EL (cell line): Measurements from ENCODE around the gene CRYGN.

ENCODE experiments used
- DNase-seq: peaks from one replicate; pipeline ENCODE4 v3.0.0-alpha.2; 2016

CRYGN gene, protein sequence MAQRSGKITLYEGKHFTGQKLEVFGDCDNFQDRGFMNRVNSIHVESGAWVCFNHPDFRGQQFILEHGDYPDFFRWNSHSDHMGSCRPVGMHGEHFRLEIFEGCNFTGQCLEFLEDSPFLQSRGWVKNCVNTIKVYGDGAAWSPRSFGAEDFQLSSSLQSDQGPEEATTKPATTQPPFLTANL

GRCh38 chr7:151439855-151440798, at the start of gene CRYGN:
TSS of gene CRYGN (minus strand) at chr7:151440141. CDS start at chr7:151439917, 224 bp downstream.
- DNase-seq, result no peak

GRCh38 chr7:151489498-151489897, 49.6 kb upstream of the CRYGN start:
- no peak for DNase-seq

DNA sequence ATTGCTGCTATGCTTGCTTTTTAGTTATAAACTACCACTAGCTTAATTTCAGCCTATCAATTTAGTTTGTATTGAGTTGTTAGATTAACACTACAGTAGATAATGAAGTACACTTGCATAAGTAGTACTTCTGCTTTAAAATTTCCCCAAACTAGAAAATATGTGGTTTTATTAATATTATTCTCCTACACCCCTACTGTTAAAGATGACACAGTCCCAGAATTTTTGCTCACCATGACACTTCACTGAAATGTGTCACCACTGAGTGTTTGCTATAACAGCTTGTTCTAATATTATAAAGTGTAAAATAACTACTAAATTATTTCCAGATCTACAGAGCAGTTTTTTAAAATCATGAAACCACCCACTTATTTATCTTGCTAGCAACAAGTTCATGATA, 48.2 kb upstream of the CRYGN start:
- no peak for DNase-seq

DNA sequence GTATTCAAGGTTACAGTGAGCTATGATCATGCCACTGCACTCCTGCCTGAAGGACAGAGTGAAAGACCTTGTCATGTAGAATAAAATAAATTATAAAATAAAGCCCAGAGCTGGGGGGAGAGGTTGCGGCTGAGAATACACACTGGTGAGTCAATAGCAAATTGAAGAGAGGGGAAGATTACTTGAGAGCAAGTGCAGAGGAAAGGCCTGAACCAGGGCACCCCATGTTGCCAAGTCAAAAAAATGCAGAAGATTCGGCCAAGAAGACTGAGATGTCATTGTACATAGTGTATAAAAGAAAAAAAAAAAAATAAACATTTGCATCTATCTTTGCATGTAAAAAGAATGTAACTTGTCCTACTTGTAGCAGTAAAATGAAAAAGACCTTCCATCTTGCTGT, 47.3 kb upstream of the CRYGN start:
- DNase-seq, result no peak

GRCh38 chr7:151486074-151486473, 46.1 kb upstream of the CRYGN start:
- no peak for DNase-seq

DNA sequence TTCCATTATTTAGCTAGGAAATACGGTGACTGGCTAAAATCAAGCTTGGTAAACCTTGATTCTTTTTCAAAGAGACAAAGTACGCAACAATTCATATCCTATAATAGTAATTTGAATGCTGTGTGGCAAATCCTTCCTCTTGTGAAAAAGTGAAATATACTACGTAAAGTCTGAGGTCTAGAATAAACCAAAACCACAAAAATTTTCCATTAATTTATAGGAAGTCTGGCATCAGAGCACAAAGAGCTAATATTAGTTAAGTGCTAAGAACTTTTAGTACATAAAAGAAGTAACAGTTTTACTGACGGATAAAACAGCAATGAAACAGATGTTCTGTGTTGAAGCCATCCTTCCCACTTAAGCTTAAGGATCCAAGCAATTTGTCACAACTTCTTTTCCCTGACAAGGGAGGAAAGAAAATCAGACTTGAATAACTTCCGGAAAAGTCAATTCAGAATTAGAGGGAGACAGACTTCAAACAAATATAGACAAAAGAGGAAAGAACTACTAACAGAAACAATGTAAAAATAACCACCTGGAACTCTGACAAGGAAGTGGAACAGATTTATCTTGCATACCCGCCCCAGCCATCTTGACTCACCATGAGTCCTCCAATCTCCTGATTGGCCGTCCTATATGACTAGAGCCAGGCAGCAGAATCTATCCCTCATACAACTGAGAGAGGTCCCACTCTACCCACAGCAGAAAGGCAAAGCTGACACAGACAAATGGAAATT, 45.2 kb upstream of the CRYGN start:
- DNase-seq, result peak; percentile 69

GRCh38 chr7:151483711-151483983, 43.7 kb upstream of the CRYGN start:
- DNase-seq, result no peak

- no peak for DNase-seq
These were observed 43.2 kb upstream of the CRYGN start for GRCh38 chr7:151482883-151483710.

DNA sequence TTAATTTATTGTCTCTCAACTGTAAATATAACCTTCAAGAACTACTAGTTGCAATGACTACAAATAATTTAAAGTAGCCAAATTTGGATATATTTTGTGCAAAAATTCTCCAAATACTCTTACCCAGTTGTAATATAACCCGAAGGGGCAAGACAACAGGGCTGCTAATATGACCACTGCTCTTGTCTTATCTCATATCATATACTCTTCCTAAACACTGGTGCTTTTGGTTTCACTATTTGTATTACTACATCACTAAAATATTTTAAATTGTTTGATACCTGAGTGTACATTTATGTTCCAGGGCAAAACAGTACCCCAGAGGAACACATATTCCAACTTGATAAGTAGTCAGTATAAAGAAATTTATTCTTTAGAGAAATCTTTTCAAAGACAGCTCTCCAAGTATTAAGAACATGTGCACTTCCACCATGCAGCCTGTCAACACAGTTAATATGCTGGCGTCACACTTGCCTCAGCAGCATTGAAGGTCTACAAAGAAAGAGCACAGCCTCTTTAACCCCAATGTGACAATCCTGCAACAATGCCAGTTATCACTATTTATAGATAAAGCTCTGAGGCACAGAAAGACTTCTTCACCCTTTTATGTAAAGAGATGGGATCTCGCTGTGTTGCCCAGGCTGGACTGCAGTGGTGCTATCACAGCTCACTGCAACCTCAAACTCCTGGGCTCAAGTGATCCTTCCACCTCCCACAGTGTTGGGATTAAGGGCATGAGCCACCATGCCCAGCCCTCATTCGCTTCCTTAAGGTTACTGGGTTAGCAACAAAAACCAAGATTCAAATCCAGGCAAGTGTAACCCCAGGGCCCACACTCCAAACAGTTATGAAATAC, 41.9 kb upstream of the CRYGN start:
- DNase-seq, result no peak

DNA sequence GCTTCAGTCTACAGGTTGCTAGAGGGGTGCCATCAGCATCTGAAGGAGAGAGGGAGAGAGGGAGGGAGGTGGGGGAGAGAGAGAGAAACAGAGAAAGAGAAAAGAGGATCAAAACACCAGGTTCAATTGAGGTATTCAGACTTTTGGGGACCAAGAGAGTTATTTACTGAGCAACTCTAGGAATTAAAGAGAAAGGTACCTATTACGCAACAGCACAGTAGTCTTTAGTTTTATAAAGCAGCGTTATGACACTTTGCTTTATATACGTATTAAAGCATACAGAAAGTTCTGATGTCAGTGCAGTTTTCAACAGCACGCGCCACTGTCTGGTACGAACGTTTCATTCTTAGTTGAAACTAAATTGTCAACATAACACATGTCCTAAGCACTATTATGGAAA, 37.9 kb upstream of the CRYGN start:
- DNase-seq, result no peak

DNA sequence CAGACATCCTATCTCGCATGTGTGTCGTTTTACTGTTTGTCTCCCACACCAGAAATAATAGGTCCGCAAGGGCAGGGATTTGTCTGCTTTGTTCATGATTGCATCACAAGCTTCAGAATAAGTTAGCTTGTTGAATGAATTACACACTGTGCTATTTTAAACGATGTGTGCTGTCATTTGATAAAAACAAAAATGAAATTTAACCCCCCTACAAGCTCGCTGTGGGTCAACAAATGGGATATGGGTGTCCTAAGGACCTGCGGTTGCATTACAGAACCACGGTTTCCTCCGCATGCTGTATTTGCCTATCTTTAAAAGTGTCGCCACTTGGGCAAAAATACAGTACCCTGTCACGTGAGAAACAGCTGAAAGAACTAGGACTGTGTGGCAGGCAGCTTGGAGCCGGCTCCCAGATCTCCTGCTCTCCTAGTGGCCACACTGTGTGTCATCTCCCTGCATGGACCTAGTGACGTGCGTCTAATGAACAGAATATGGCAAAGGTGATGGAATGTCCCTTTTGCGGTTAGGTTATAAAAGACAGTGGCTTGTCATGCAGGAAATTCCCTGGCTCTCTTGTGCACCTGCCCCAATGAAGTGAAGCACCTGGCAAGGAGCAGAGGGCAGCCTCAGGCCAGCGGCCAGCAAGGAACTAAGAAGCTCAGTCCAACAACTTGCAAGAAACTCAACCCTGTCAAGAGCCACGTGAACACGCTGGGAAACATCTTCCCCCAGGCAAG, 32.9 kb upstream of the CRYGN start:
- DNase-seq, result no peak

DNA sequence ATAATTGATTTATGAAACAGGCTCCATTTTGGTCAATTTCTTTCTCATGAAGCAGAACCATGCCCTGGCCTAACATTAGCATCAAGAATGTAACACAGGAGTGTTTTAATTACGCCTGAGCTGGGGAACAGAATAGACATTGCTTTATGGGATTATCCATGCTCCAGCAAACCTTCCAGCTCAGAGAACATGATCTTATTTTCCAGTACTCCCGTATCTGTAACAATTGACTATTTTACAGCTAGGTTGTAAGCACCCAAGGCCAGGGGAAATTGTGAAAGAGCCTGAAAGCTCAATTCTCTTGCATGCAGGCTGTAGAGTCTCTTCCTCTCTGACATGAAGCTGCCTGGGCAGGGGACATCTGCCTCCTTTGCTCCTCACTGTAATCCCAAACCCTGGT, 30.8 kb upstream of the CRYGN start:
- no peak for DNase-seq

DNA sequence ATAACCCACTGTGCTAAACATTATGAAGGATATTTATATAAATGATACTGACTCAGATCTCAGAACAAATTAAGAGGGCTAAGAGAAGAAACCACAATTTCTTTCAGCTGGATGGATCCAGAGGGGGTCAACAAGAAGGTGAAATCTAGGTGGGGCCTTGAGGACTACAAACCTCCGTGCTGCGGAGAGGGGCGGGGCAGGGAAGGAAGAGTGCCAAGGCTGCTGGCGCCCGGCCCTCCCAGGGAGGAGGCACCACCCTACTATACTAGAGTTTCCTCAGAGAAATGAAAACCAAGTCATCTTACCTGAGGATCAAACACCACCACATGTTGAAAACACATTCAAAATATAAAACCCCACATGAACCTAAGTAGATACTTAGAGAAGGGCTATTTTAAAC, 29.3 kb upstream of the CRYGN start:
- no peak for DNase-seq

- no peak for DNase-seq
These were observed 28.5 kb upstream of the CRYGN start for GRCh38 chr7:151468217-151469018.

- DNase-seq, result no peak
These were observed 25.2 kb upstream of the CRYGN start for GRCh38 chr7:151465169-151465568.

GRCh38 chr7:151462306-151462779, 22.4 kb upstream of the CRYGN start:
- no peak for DNase-seq

- no peak for DNase-seq
These were observed 21.9 kb upstream of the CRYGN start for GRCh38 chr7:151461942-151462230.

DNA sequence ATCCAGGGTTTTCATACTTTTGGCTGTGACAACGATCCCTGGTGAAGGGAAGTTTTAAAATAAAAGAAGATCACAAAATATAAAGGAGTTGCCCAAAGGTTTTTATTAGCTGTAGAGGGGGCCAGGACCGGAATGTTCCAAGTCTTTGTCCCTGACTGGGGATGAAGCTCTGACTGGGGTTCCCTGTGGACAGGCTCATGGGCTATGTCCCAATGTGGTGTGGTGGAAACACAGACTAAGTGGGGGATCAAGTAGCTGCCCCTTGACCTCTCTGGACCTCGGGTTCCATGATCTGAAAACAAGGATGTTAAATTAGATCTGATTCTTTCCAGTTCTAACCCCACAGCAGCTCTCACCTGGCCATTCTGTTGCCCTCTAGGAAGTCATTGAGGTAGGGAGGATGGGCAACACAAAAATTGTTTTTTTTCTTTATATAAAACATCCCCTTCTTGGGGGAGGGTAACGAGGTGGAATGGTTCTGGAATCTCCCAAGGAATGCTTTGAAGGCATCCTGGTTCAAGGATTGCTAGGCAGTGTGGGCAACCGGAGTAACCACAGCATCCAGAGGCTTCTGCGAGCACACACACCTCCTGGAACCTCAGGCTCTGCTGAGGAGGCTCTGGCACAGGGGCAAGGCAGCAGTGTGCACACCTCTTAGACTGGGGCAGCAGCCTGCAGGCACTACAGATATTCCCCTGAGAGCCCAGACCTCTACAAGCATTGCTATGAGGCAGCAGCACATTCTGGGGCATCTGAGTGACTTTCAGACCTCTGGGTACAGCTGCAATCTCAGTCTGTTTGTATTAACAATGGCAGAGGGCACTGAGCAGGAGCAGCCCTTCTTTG, 21.4 kb upstream of the CRYGN start:
- DNase-seq, result no peak

GRCh38 chr7:151460474-151460855, 20.5 kb upstream of the CRYGN start:
- DNase-seq, result no peak
